GM19025 (cell line): ENCODE data around the gene PRTG.

Source experiments
- ATAC-seq: cut with Tn5 transposase; IDR thresholded peaks from one replicate; pipeline ENCODE4 v1.9.1; 2021; ENCODE audit warnings: mild to moderate bottlenecking, low read depth, moderate library complexity; ENCODE audit not compliant: unreplicated experiment

The PRTG gene

DNA sequence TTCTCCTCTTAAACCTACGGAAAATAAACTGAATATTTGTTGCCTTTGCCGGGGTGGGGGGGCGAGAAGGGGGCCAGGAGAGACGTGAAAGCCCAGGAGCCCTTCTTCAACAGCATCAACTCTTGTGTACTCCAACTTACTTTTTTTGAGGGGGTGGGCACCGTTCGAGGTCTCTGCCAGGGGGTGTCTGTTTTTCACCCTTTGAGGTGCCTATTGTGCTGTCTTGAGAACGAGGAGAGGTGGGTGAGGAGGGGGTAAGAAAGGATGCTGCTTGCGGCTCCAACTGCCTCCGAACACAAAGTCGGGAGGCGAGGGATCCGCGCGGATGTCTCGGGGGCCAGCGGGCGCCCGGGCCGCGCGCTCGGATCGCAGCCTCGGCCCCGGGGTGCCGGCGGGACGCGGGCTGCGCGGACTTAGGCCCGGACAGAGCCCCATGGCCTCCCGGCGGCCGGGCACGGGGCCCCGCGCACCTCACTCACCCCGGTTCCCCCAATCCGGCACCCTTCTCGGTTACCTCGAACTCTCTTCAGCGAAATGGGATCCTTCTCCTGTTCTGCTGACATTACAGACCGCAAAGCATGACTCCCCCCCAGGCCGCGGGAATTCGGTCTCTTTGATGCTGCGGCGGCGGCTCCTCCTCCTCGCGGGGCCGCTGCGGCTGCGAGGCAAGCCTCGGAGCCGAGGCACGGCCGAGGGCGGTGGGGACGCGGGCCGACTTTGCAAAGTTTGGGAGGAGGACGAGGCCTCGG lies 155.5 kb downstream of the PRTG start:
- ATAC-seq, result peak; percentile 18

DNA sequence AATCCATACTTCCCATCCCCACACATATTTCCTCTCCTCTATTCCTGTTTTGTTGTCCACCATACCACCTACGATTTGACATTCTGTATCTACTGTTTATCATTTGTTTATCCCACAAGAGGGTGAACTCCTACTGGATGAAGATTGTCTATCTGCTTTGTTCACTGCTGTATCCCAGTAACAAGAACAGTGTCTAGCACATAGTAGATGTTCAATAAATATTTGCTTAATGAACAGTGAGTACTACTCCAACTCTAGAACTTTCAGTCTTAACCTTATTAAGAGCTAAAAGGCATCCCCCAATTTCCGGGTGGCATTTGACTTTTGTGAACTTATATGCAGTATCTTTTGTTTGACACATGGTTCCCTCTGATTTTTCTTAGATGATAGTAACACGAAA lies 156.1 kb downstream of the PRTG start:
- no peak for ATAC-seq

DNA sequence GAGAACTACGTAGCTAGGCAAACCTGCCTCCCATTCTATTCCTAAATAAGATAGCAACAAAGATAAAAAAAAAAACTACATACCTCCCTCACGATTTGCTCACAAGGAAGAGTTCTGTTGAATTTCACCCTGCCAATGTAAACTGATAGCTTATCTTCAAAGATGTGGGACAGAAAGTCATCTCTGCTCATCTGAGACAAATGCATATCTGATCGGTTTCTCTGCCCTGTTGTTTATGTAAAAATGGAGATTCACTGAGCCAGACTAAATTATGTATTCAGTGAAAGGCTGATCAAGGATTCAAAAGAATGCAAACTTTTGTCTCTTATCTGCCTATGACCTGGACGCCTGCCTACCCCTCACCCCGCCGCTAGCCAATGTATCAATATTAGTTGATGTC lies 166.0 kb downstream of the PRTG start:
- no peak for ATAC-seq

DNA sequence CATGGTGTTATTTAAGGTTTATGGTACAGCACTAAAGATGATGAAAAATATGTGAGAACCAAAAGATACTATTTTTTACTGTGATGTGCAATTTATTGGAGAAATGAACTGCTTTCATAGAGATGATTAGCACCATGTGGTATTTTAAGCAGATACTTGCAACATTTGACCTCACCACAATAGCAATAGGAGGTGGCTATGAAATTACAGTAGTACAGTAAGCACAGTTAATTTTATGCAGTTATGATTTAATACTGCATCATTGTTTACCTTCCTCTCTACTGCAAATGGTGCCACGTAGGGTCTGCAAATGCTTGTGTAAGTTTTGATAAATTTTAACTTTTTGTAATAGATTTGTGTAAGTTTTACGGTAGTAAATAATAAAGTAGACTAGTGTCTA lies 168.9 kb downstream of the PRTG start:
- no peak for ATAC-seq

DNA sequence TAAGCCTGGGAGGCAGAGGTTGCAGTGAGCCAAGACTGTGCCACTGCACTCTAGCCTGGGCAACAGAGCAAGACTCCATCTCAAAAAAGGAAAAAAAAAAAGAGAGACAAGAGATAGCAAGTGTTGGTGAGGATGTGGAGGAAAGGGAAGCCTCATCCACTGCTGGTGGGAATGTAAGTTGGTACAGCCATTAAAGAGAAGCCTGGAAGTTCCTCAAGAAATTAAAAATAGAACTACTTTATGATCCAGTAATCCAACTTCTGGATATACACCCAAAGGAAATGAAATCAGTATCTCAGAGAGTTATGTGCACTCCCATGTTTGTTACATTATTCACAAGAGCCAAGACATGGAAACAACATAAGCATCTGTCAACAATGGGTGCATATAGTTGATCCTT lies 169.7 kb downstream of the PRTG start:
- no peak for ATAC-seq

DNA sequence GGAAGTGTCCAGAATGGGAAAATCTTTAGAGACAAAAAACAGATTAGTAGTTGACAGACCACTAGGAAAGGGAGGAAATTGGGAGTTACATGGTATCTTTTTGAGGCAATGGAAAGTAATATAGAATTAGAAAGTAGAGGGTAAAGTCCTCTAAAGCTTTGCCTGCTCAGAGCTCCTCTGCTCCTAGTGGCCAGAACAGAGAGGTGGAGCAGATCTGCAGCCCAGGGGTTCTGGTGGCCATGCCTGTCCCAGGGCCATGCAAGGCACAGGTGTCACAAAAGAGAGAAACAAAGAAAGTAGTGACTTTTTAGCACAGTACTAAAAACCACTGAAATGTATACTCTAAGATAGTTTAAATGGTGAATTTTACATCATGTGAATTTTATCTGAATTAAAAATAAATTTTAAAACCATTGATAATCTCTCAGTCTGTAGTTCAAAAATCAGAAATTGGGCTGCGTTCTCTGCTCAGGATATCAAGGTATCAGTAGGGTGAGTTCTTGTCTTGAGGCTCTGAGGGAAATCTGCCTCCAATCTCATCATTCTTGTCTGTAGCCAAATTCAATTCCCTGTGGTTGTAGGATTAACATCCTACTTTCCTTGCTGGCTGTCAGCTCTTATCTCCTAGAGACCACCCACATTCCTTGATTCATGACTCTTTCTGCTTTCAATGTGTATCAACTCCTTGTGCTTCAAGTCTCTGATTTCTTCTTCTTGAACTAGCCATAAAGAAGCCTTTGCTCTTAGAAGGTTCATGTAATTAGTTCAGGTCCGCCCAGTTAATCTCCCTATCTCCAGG lies 178.4 kb downstream of the PRTG start:
- ATAC-seq, result no peak

DNA sequence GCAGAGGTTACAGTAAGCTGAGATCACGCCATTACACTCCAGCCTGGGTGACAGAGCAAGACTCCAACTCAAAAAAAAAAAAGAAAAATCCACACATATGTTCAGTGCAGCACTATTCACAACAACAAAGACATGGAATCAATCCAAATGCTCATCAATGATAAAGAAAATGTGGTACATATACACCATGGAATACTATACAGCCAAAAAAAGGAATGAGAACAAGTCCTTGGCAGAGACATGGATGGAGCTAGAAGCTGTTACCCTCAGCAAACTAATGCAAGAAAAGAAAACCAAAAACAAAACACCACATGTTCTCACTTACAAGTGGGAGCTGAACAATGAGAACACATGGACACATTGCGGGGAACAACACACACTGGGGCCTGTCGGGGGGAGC lies 180.4 kb downstream of the PRTG start:
- ATAC-seq, result no peak
